ENCODE data around the gene NEK6. TPM values are rescaled to one million over a fixed set of nuclear protein-coding genes. Genes with fewer than 3 reads are reported as not detected.

Gene NEK6
- total RNA-seq, 4 donors from 2014 or later: 6.0 to 14.7 (median 9.1) TPM

- no peak for TF ChIP-seq CTCF (IDR thresholded peaks at IDR 0.05)
- TF ChIP-seq POLR2A (IDR thresholded peaks at IDR 0.05): no peak
Observed at GRCh38 chr9:124273427-124274160, 15.8 kb downstream of the NEK6 start.

GRCh38 chr9:124274226-124274625 lies 16.5 kb downstream of the NEK6 start:
- no peak for TF ChIP-seq POLR2A (IDR thresholded peaks at IDR 0.05)
- TF ChIP-seq CTCF (IDR thresholded peaks at IDR 0.05): no peak
- H3K4me3 ChIP-seq (ENCODE audit: low read depth, poor library complexity, severe bottlenecking): no peak overlapping the region
- 93 to 96% methylated on average over 6 of the region's 6 CpGs for WGBS, 2 donors
- intact Hi-C loops (cut with DNase I; ENCODE audit: low total_unique reads): no loop called here
- no peak for DNase-seq (ENCODE audit: low spot score in 2 of 2)

More at GRCh38 chr9:124273427-124274160, 15.8 kb downstream of the NEK6 start:
- WGBS, 2 donors: 73 to 83% methylated on average over 21 of the region's 21 CpGs
- H3K4me3 ChIP-seq (ENCODE audit: low read depth, poor library complexity, severe bottlenecking): no peak overlapping the region
- intact Hi-C loops (cut with DNase I; ENCODE audit: low total_unique reads): no loop called here
- DNase-seq (ENCODE audit: low spot score in 2 of 2): no peak

GRCh38 chr9:124274738-124275137 lies 17.0 kb downstream of the NEK6 start:
- intact Hi-C loops (cut with DNase I; ENCODE audit: low total_unique reads): no loop called here
- DNase-seq (ENCODE audit: low spot score in 2 of 2): no peak
- 96% methylated on average over 7 of the region's 7 CpGs for whole genome bisulfite sequencing, 2 donors
- H3K4me3 ChIP-seq (ENCODE audit: low read depth, poor library complexity, severe bottlenecking): no peak overlapping the region
- no peak for TF ChIP-seq CTCF (IDR thresholded peaks at IDR 0.05)
- no peak for TF ChIP-seq POLR2A (IDR thresholded peaks at IDR 0.05)

GRCh38 chr9:124277420-124277819 lies 19.7 kb downstream of the NEK6 start:
- TF ChIP-seq CTCF (IDR thresholded peaks at IDR 0.05): no peak
- no peak for TF ChIP-seq POLR2A (IDR thresholded peaks at IDR 0.05)
- WGBS, 2 donors: 83 to 86% methylated on average over 17 of the region's 17 CpGs
- DNase-seq (ENCODE audit: low spot score in 2 of 2): no peak
- intact Hi-C loops (cut with DNase I; ENCODE audit: low total_unique reads): no loop called here
- H3K4me3 ChIP-seq (ENCODE audit: low read depth, poor library complexity, severe bottlenecking): no peak overlapping the region

GRCh38 chr9:124278054-124278540 lies 20.3 kb downstream of the NEK6 start:
- WGBS, 2 donors: 69 to 91% methylated on average over 15 to 18 of the region's 18 CpGs
- no peak for DNase-seq (ENCODE audit: low spot score in 2 of 2)
- no peak overlapping the region for H3K4me3 ChIP-seq (ENCODE audit: low read depth, poor library complexity, severe bottlenecking)
- intact Hi-C loops (cut with DNase I; ENCODE audit: low total_unique reads): no loop called here
- no peak for TF ChIP-seq CTCF (IDR thresholded peaks at IDR 0.05)
- TF ChIP-seq POLR2A (IDR thresholded peaks at IDR 0.05): no peak

All from lower leg skin (tissue), 4 donors.